C4-2B (cell line): Measurements from ENCODE around the gene SOX6.
"Not testable (repeated sequence)": the region's sequence is repeated elsewhere in the genome, so short reads cannot be mapped to it uniquely, and the experiment has no call there.

Source experiments
- H3K27ac ChIP-seq: fragments of 450-650 bp; 2 replicates; pipeline ENCODE4 v1.5.1; 2017
- CTCF ChIP-seq: fragments of 450-650 bp; conservative IDR thresholded peaks from 2 replicates; pipeline ENCODE4 v1.5.1; 2017; ENCODE audit warnings: mild to moderate bottlenecking
- ZFX ChIP-seq: fragments of 450-650 bp; IDR thresholded peaks from 2 replicates; pipeline ENCODE4 v1.6.1; 2017

SOX6 gene

GRCh38 chr11:16378906-16379305 is 22.6 kb upstream of the SOX6 start:
- H3K27ac ChIP-seq, result no peak overlapping the region
- no peak for TF ChIP-seq ZFX
- no peak for TF ChIP-seq CTCF

GRCh38 chr11:16377746-16378145 is 21.4 kb upstream of the SOX6 start:
- no peak overlapping the region for H3K27ac ChIP-seq
- TF ChIP-seq CTCF, result no peak
- no peak for TF ChIP-seq ZFX

GRCh38 chr11:16375664-16376063 is 19.3 kb upstream of the SOX6 start:
- H3K27ac ChIP-seq, result not testable (repeated sequence)

GRCh38 chr11:16373768-16374167 is 17.4 kb upstream of the SOX6 start:
- no peak overlapping the region for H3K27ac ChIP-seq
- TF ChIP-seq CTCF, result no peak

- H3K27ac ChIP-seq, result no peak overlapping the region
- TF ChIP-seq ZFX (no peak), CTCF (no peak)
These were observed 16.0 kb upstream of the SOX6 start for GRCh38 chr11:16372355-16372754.

- TF ChIP-seq ZFX, result no peak
- no peak overlapping the region for H3K27ac ChIP-seq
These were observed 10.9 kb upstream of the SOX6 start for GRCh38 chr11:16367252-16367651.

GRCh38 chr11:16365581-16366228 is 9.4 kb upstream of the SOX6 start:
- no peak overlapping the region for H3K27ac ChIP-seq
- TF ChIP-seq ZFX (no peak), CTCF (no peak)

- no peak overlapping the region for H3K27ac ChIP-seq
- TF ChIP-seq CTCF (no peak), ZFX (no peak)
These were observed 7.9 kb upstream of the SOX6 start for GRCh38 chr11:16364254-16364653.
